ENCODE data around the gene DNAH7. TPM values are rescaled to one million over a fixed set of nuclear protein-coding genes. Genes with fewer than 3 reads are reported as not detected.

DNAH7 gene
- total and polyA plus RNA-seq, 9 of the 15 experiments (the other 6 are each of a cell fraction or from before 2014, with no cell fraction given) = 0.03 to 0.42 (median 0.18) TPM

DNA sequence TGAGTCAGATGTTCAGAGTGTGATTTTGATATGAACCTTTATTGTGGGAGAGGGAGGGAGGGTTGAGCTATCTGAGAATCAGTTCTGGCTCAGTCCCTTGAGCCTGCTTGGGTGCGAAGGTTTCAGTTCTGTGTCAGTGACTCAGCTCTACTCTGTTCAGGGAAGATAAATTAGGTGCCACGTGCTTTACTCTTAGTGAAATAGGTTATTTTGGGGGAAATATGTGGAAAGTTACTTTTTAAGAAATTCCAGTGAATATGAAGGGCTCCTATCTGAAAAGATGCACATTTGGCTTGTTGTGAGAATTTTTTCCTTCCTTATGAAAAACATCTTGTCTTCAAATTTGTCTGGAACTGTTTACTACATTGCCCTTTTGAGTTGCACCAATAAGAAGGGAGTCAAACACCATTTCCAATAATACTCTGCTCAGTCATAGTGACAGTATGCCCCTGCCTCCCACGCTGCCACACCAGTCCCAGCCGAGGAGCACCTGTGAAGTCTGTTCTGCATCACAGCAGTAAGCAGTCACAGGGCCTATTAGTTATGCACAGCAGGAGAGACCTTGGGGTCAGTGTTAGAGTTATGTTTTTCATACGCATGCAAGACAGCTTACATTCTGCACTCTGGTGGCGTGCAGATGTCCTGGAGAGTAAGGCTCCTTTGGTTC, 32.8 kb upstream of the DNAH7 start (continued):
- TF ChIP-seq, protein P1, sequence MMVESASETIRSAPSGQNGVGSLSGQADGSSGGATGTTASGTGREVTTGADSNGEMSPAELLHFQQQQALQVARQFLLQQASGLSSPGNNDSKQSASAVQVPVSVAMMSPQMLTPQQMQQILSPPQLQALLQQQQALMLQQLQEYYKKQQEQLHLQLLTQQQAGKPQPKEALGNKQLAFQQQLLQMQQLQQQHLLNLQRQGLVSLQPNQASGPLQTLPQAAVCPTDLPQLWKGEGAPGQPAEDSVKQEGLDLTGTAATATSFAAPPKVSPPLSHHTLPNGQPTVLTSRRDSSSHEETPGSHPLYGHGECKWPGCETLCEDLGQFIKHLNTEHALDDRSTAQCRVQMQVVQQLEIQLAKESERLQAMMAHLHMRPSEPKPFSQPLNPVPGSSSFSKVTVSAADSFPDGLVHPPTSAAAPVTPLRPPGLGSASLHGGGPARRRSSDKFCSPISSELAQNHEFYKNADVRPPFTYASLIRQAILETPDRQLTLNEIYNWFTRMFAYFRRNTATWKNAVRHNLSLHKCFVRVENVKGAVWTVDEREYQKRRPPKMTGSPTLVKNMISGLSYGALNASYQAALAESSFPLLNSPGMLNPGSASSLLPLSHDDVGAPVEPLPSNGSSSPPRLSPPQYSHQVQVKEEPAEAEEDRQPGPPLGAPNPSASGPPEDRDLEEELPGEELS (CRISPR knock-in tag; IDR thresholded peaks at IDR 0.05; ENCODE audit: borderline replicate concordance) = no peak
- TF ChIP-seq ZBTB1 (CRISPR knock-in tag; IDR thresholded peaks at IDR 0.05; ENCODE audit: borderline replicate concordance, low read depth) (no peak), HOXB6 (CRISPR knock-in tag; IDR thresholded peaks at IDR 0.05; ENCODE audit: borderline replicate concordance) (no peak), ZNF124 (CRISPR knock-in tag; IDR thresholded peaks at IDR 0.05) (no peak), CBX8 (IDR thresholded peaks at IDR 0.05; ENCODE audit: borderline replicate concordance, extremely low read depth, low read depth, low read length, poor library complexity, severe bottlenecking) (no peak), KAT8 (IDR thresholded peaks at IDR 0.05; ENCODE audit: low read depth) (no peak), MTA2 (IDR thresholded peaks at IDR 0.05; ENCODE audit: low read depth) (0 out of 2 replicates have a peak, but pooled peaks have one; percentile 50), PRPF4 (IDR thresholded peaks at IDR 0.05; ENCODE audit: insufficient read depth, low read depth, low read length, poor library complexity, severe bottlenecking) (no peak), MCM2 (IDR thresholded peaks at IDR 0.05; ENCODE audit: low read depth) (no peak), ELK3 (CRISPR knock-in tag; IDR thresholded peaks at IDR 0.05) (no peak), PCBP1 (IDR thresholded peaks at IDR 0.05; ENCODE audit: low read depth, low read length, poor library complexity, severe bottlenecking) (no peak), ZNF134 (CRISPR knock-in tag; conservative IDR thresholded peaks at IDR 0.05) (no peak), SNIP1 (IDR thresholded peaks at IDR 0.05; ENCODE audit: low read depth) (no peak), ZSCAN29 (IDR thresholded peaks at IDR 0.05) (no peak), ZKSCAN8 (CRISPR knock-in tag; IDR thresholded peaks at IDR 0.05) (no peak), NBN (IDR thresholded peaks at IDR 0.05; ENCODE audit: low read depth) (0 out of 2 replicates have a peak, but pooled peaks have one; percentile 42), NCOA2 (IDR thresholded peaks at IDR 0.05; ENCODE audit: partially characterized antibody in 2 of 2) (no peak), FOXM1 (IDR thresholded peaks at IDR 0.05; ENCODE audit: low read depth) (no peak), FOXM1 (CRISPR knock-in tag; IDR thresholded peaks at IDR 0.05; ENCODE audit: low read depth) (no peak), SIN3B (IDR thresholded peaks at IDR 0.05; ENCODE audit: low read depth) (no peak), PHF20 (IDR thresholded peaks at IDR 0.05; ENCODE audit: partially characterized antibody) (no peak), POLR2B (IDR thresholded peaks at IDR 0.05; ENCODE audit: low read depth, partially characterized antibody) (no peak), CREBBP (IDR thresholded peaks at IDR 0.05; ENCODE audit: low read depth, low read length) (no peak)
- TF ChIP-seq, protein P2, sequence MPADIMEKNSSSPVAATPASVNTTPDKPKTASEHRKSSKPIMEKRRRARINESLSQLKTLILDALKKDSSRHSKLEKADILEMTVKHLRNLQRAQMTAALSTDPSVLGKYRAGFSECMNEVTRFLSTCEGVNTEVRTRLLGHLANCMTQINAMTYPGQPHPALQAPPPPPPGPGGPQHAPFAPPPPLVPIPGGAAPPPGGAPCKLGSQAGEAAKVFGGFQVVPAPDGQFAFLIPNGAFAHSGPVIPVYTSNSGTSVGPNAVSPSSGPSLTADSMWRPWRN (IDR thresholded peaks at IDR 0.05; ENCODE audit: low read depth) = peak; percentile 66

All from K562 (cell line).